ENCODE measurements around the gene KCNQ5.

The KCNQ5 gene

GRCh38 chr6:72844614-72845013 lies 222.8 kb downstream of the KCNQ5 start:
- no peaks in the 10 kb centered on the region for H3K9me3 ChIP-seq (ENCODE audit: control insufficient read depth, insufficient read depth, low read length)

DNA sequence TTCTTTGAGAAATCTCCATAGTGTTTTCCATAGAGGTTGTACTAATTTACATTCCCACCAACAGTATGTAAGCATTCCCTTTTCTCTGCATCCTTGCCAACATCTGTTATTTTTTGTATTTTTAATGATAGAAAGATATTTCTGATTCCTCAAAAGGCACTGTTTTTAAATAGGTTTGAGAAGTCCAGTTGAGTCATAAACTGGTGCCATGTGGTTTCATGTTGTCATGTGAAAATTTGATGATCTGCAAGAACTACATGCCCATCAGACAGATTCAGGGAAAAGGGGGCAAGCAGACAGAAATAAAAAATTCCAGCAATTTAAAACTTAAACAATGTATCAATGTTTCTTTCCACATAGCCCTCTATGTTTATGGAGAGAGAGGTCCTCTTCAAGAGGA lies 227.5 kb downstream of the KCNQ5 start:
- Histone ChIP-seq H3K27ac (ENCODE audit: low read depth, low read length) (no peak overlapping the region), H3K4me3 (ENCODE audit: low read depth, low read length) (no peak overlapping the region), H3K9me3 (ENCODE audit: control insufficient read depth, insufficient read depth, low read length) (no peaks in the 10 kb centered on the region), H3K9ac (ENCODE audit: low read depth, low read length) (no peak overlapping the region), H3K27me3 (ENCODE audit: control insufficient read depth, insufficient read depth, low read length) (no peaks in the 10 kb centered on the region), H3K4me1 (ENCODE audit: control insufficient read depth, insufficient read depth, low read length) (no peaks in the 10 kb centered on the region), H3K36me3 (ENCODE audit: control insufficient read depth, insufficient read depth, low read length) (no peaks in the 10 kb centered on the region)

More at GRCh38 chr6:72844614-72845013, 222.8 kb downstream of the KCNQ5 start:
- Histone ChIP-seq H3K4me3 (ENCODE audit: low read depth, low read length) (no peak overlapping the region), H3K27ac (ENCODE audit: low read depth, low read length) (no peak overlapping the region), H3K36me3 (ENCODE audit: control insufficient read depth, insufficient read depth, low read length) (no peaks in the 10 kb centered on the region), H3K4me1 (ENCODE audit: control insufficient read depth, insufficient read depth, low read length) (no peaks in the 10 kb centered on the region), H3K27me3 (ENCODE audit: control insufficient read depth, insufficient read depth, low read length) (no peaks in the 10 kb centered on the region), H3K9ac (ENCODE audit: low read depth, low read length) (no peak overlapping the region)

- no peaks in the 10 kb centered on the region for H3K4me1 ChIP-seq (ENCODE audit: control insufficient read depth, insufficient read depth, low read length)
- no peak overlapping the region for H3K27ac ChIP-seq (ENCODE audit: low read depth, low read length)
- no peaks in the 10 kb centered on the region for H3K9me3 ChIP-seq (ENCODE audit: control insufficient read depth, insufficient read depth, low read length)
- no peak overlapping the region for H3K4me3 ChIP-seq (ENCODE audit: low read depth, low read length)
- no peaks in the 10 kb centered on the region for H3K27me3 ChIP-seq (ENCODE audit: control insufficient read depth, insufficient read depth, low read length)
- H3K36me3 ChIP-seq (ENCODE audit: control insufficient read depth, insufficient read depth, low read length), result no peaks in the 10 kb centered on the region
- no peak overlapping the region for H3K9ac ChIP-seq (ENCODE audit: low read depth, low read length)
These were observed 228.2 kb downstream of the KCNQ5 start for GRCh38 chr6:72850040-72850439.

DNA sequence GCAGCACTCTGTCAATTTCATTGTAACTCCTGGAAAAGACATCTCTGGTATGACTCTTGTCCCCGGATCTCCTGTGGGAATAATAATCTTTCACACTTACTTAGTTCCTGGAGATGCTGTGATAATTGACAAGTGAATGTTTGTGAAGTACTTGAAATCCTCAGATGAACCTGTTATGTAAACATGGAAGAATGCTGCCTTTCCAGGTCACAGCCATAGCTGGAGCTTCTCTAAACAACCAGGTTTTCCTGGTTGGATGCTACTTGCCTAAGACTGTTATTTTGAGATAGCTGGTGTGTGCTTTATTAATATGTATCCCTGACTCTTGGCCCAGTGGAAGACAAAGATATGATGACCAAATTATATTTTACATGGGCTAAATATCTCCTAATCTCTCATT lies 228.6 kb downstream of the KCNQ5 start:
- Histone ChIP-seq H3K9ac (ENCODE audit: low read depth, low read length) (no peak overlapping the region), H3K27me3 (ENCODE audit: control insufficient read depth, insufficient read depth, low read length) (no peaks in the 10 kb centered on the region), H3K9me3 (ENCODE audit: control insufficient read depth, insufficient read depth, low read length) (no peaks in the 10 kb centered on the region), H3K4me3 (ENCODE audit: low read depth, low read length) (no peak overlapping the region), H3K36me3 (ENCODE audit: control insufficient read depth, insufficient read depth, low read length) (no peaks in the 10 kb centered on the region), H3K27ac (ENCODE audit: low read depth, low read length) (no peak overlapping the region), H3K4me1 (ENCODE audit: control insufficient read depth, insufficient read depth, low read length) (no peaks in the 10 kb centered on the region)

DNA sequence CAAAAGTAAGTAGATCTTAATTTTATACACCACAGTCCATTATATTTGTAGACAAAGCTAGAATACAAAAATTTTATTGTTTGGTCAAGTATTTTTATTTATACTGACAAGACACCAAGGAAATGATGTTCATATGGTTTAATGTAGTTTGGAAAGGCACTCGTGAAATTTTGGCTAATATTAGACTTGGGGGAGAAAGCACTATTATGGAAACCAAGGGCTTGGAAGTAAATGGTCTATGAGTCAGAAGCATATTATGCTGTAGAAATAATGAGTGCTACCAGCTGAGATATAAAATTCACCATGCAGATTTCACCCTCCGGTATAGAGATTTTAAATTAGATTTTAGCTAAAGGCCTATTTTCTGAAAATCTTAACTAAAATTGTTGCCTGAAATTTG lies 233.6 kb downstream of the KCNQ5 start:
- Histone ChIP-seq H3K27ac (ENCODE audit: low read depth, low read length) (no peak overlapping the region), H3K4me3 (ENCODE audit: low read depth, low read length) (no peak overlapping the region), H3K9me3 (ENCODE audit: control insufficient read depth, insufficient read depth, low read length) (no peaks in the 10 kb centered on the region), H3K4me1 (ENCODE audit: control insufficient read depth, insufficient read depth, low read length) (no peaks in the 10 kb centered on the region), H3K27me3 (ENCODE audit: control insufficient read depth, insufficient read depth, low read length) (no peaks in the 10 kb centered on the region), H3K9ac (ENCODE audit: low read depth, low read length) (no peak overlapping the region), H3K36me3 (ENCODE audit: control insufficient read depth, insufficient read depth, low read length) (no peaks in the 10 kb centered on the region)

DNA sequence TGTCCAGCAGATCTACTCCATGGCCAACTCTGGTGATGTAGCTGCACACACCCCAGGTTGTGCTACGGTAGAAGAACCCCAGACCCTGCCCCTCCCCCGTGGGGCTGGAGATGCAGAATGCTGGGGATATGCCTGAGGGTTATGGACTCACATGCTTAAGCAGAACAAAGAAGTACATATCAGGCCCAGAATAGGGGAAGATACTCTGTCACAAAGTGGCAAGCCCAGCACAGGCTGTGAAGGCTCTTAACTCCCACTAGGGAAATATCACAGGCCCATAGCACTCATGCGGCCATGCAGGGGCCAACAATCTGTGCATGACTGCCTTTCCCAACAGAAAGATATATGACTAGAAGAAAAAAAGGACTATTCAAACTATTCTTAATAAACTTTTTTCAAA lies 234.9 kb downstream of the KCNQ5 start:
- Histone ChIP-seq H3K9me3 (ENCODE audit: control insufficient read depth, insufficient read depth, low read length) (no peaks in the 10 kb centered on the region), H3K9ac (ENCODE audit: low read depth, low read length) (no peak overlapping the region), H3K36me3 (ENCODE audit: control insufficient read depth, insufficient read depth, low read length) (no peaks in the 10 kb centered on the region)

GRCh38 chr6:72857791-72858585 lies 236.1 kb downstream of the KCNQ5 start:
- H3K27me3 ChIP-seq (ENCODE audit: control insufficient read depth, insufficient read depth, low read length), result no peaks in the 10 kb centered on the region
- no peaks in the 10 kb centered on the region for H3K36me3 ChIP-seq (ENCODE audit: control insufficient read depth, insufficient read depth, low read length)
- no peak overlapping the region for H3K4me3 ChIP-seq (ENCODE audit: low read depth, low read length)
- no peak overlapping the region for H3K9ac ChIP-seq (ENCODE audit: low read depth, low read length)
- no peaks in the 10 kb centered on the region for H3K4me1 ChIP-seq (ENCODE audit: control insufficient read depth, insufficient read depth, low read length)
- H3K27ac ChIP-seq (ENCODE audit: low read depth, low read length), result no peak overlapping the region
- H3K9me3 ChIP-seq (ENCODE audit: control insufficient read depth, insufficient read depth, low read length), result no peaks in the 10 kb centered on the region

More for the DNA sequence above, 234.9 kb downstream of the KCNQ5 start:
- H3K4me3 ChIP-seq (ENCODE audit: low read depth, low read length), result no peak overlapping the region
- no peak overlapping the region for H3K27ac ChIP-seq (ENCODE audit: low read depth, low read length)
- H3K4me1 ChIP-seq (ENCODE audit: control insufficient read depth, insufficient read depth, low read length), result no peaks in the 10 kb centered on the region
- H3K27me3 ChIP-seq (ENCODE audit: control insufficient read depth, insufficient read depth, low read length), result no peaks in the 10 kb centered on the region

DNA sequence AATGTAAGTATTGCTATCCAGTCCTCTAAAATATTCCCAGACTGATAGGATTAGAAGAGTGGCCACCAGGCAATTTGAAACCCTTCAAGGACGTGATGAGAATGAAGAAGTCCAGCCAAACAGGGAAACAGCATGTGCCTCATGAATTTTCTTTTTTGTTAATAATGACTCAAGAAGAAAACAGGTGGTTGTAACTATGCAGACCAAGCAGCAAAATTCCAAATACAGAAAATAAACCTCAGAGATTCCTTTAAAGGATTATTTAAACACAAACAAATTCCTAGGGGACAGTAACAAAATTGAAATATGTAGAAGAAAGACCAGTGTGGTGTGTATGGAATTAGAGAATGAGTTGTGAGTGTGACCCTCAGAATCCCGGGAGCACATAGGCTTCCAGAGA lies 239.2 kb downstream of the KCNQ5 start:
- Histone ChIP-seq H3K4me1 (ENCODE audit: control insufficient read depth, insufficient read depth, low read length) (no peaks in the 10 kb centered on the region), H3K27ac (ENCODE audit: low read depth, low read length) (no peak overlapping the region), H3K27me3 (ENCODE audit: control insufficient read depth, insufficient read depth, low read length) (no peaks in the 10 kb centered on the region), H3K4me3 (ENCODE audit: low read depth, low read length) (no peak overlapping the region), H3K9ac (ENCODE audit: low read depth, low read length) (no peak overlapping the region), H3K9me3 (ENCODE audit: control insufficient read depth, insufficient read depth, low read length) (no peaks in the 10 kb centered on the region), H3K36me3 (ENCODE audit: control insufficient read depth, insufficient read depth, low read length) (no peaks in the 10 kb centered on the region)

GRCh38 chr6:72861935-72862432 lies 240.1 kb downstream of the KCNQ5 start:
- no peaks in the 10 kb centered on the region for H3K9me3 ChIP-seq (ENCODE audit: control insufficient read depth, insufficient read depth, low read length)
- H3K9ac ChIP-seq (ENCODE audit: low read depth, low read length), result no peak overlapping the region
- no peak overlapping the region for H3K4me3 ChIP-seq (ENCODE audit: low read depth, low read length)
- no peaks in the 10 kb centered on the region for H3K4me1 ChIP-seq (ENCODE audit: control insufficient read depth, insufficient read depth, low read length)
- no peak overlapping the region for H3K27ac ChIP-seq (ENCODE audit: low read depth, low read length)
- no peaks in the 10 kb centered on the region for H3K36me3 ChIP-seq (ENCODE audit: control insufficient read depth, insufficient read depth, low read length)
- H3K27me3 ChIP-seq (ENCODE audit: control insufficient read depth, insufficient read depth, low read length), result no peaks in the 10 kb centered on the region

- H3K9me3 ChIP-seq (ENCODE audit: control insufficient read depth, insufficient read depth, low read length), result no peaks in the 10 kb centered on the region
- no peaks in the 10 kb centered on the region for H3K27me3 ChIP-seq (ENCODE audit: control insufficient read depth, insufficient read depth, low read length)
- no peak overlapping the region for H3K9ac ChIP-seq (ENCODE audit: low read depth, low read length)
- H3K36me3 ChIP-seq (ENCODE audit: control insufficient read depth, insufficient read depth, low read length), result no peaks in the 10 kb centered on the region
- H3K4me1 ChIP-seq (ENCODE audit: control insufficient read depth, insufficient read depth, low read length), result no peaks in the 10 kb centered on the region
- no peak overlapping the region for H3K27ac ChIP-seq (ENCODE audit: low read depth, low read length)
- H3K4me3 ChIP-seq (ENCODE audit: low read depth, low read length), result no peak overlapping the region
These were observed 241.3 kb downstream of the KCNQ5 start for GRCh38 chr6:72863131-72863530.

- H3K27me3 ChIP-seq (ENCODE audit: control insufficient read depth, insufficient read depth, low read length), result no peaks in the 10 kb centered on the region
- H3K36me3 ChIP-seq (ENCODE audit: control insufficient read depth, insufficient read depth, low read length), result no peaks in the 10 kb centered on the region
- no peak overlapping the region for H3K9ac ChIP-seq (ENCODE audit: low read depth, low read length)
- no peak overlapping the region for H3K27ac ChIP-seq (ENCODE audit: low read depth, low read length)
- H3K4me1 ChIP-seq (ENCODE audit: control insufficient read depth, insufficient read depth, low read length), result no peaks in the 10 kb centered on the region
- no peaks in the 10 kb centered on the region for H3K9me3 ChIP-seq (ENCODE audit: control insufficient read depth, insufficient read depth, low read length)
- no peak overlapping the region for H3K4me3 ChIP-seq (ENCODE audit: low read depth, low read length)
These were observed 242.4 kb downstream of the KCNQ5 start for GRCh38 chr6:72864236-72864635.

Data from HUES48 (cell line).